T-cell (primary cell): ENCODE measurements around the gene EFHD2. TPM values are rescaled to one million over a fixed set of nuclear protein-coding genes. Genes with fewer than 3 reads are reported as not detected.

ENCODE experiments used
- ATAC-seq, 4 experiments: fragments of 200-7000 bp in 3 of 4; fragments of 150-1000 bp in 1 of 4; cut with Tn5 transposase; replicated peaks in 1 of 4; 1 replicate in 3 of 4; 2 replicates in 1 of 4; pipeline ENCODE4 v1.10.0; 2021; ENCODE audit warnings: moderate library complexity in 3 of 4, mild to moderate bottlenecking in 2 of 4, moderate number of reproducible peaks in 1 of 4
- CTCF ChIA-PET, 2 donors: fragments of 300-600 bp; sonication (Branson Sonifier 250); formaldehyde crosslinking; loops; one replicate each; lab custom pipeline; 2022; ENCODE audit warnings: antibody characterized with exemption in 2 of 2; lab: Charles Lee
- POLR2A ChIA-PET, 2 donors: fragments of 300-600 bp; sonication (Branson Sonifier 250); formaldehyde crosslinking; loops; one replicate each; lab custom pipeline; 2022; ENCODE audit warnings: antibody characterized with exemption in 2 of 2; lab: Charles Lee
- DNase-seq, 35 experiments: peaks; one replicate each; pipeline versions ENCODE4 v3.0.0 to v3.0.0-alpha.2; 2013 to 2023
- H3K27ac ChIP-seq: one replicate; pipeline ENCODE4 v1.5.1; 2013; ENCODE audit warnings: low read length
- H3K27me3 ChIP-seq, 2 experiments: replicated peaks in 1 of 2; 1 replicate in 1 of 2; 2 replicates in 1 of 2; pipeline versions ENCODE4 v1.6.1 to v1.7.0; 2013; ENCODE audit warnings: low read length in 1 of 2, mixed read lengths in 1 of 2; ENCODE audit not compliant: control insufficient read depth in 2 of 2, insufficient read depth in 2 of 2; ENCODE audit errors: extremely low read depth in 1 of 2
- H3K36me3 ChIP-seq, 2 donors: 1 replicate in 1 of 2; 2 replicates in 1 of 2; pipeline versions ENCODE4 v1.6.1 to v1.7.0; 2013; ENCODE audit warnings: low read length in 1 of 2; ENCODE audit not compliant: control insufficient read depth in 2 of 2, insufficient read depth in 1 of 2; ENCODE audit errors: extremely low read depth in 1 of 2
- H3K4me1 ChIP-seq, 2 experiments: 1 replicate in 1 of 2; 2 replicates in 1 of 2; pipeline versions ENCODE4 v1.6.1 to v1.7.0; 2013; ENCODE audit warnings: low read length in 2 of 2, mixed read lengths in 1 of 2; ENCODE audit not compliant: insufficient read depth in 2 of 2, control insufficient read depth in 1 of 2; ENCODE audit errors: extremely low read depth in 1 of 2
- H3K4me3 ChIP-seq, 2 donors: 1 replicate in 1 of 2; 2 replicates in 1 of 2; pipeline versions ENCODE4 v1.5.1 to v1.7.0; 2013; ENCODE audit warnings: mild to moderate bottlenecking in 2 of 2, low read length in 1 of 2, moderate library complexity in 1 of 2; ENCODE audit not compliant: control insufficient read depth in 1 of 2; ENCODE audit errors: extremely low read depth in 1 of 2
- H3K9me3 ChIP-seq: 2 replicates; pipeline ENCODE4 v1.7.0; 2013
- H3K27ac Mint-ChIP-seq, 2 donors: one replicate each; pipeline ENCODE4 v1.8.0; 2020 to 2021; ENCODE audit warnings: mild to moderate bottlenecking in 2 of 2, mixed read lengths in 2 of 2
- H3K27me3 Mint-ChIP-seq, 2 donors: one replicate each; pipeline ENCODE4 v1.8.0; 2021 to 2022; ENCODE audit warnings: mixed read lengths in 2 of 2
- H3K36me3 Mint-ChIP-seq: one replicate; pipeline ENCODE4 v1.8.0; 2021; ENCODE audit warnings: mixed read lengths
- H3K4me1 Mint-ChIP-seq, 3 donors: one replicate each; pipeline ENCODE4 v1.8.0; 2020 to 2022; ENCODE audit warnings: mixed read lengths in 3 of 3, mild to moderate bottlenecking in 1 of 3
- H3K4me3 Mint-ChIP-seq, 3 donors: one replicate each; pipeline ENCODE4 v1.8.0; 2020 to 2022; ENCODE audit warnings: mild to moderate bottlenecking in 3 of 3, mixed read lengths in 3 of 3, moderate library complexity in 3 of 3
- H3K9me3 Mint-ChIP-seq, 3 donors: one replicate each; pipeline ENCODE4 v1.8.0; 2020 to 2022; ENCODE audit warnings: mixed read lengths in 3 of 3
- WGBS: methylation state at CpG from one replicate; pipeline ENCODE4 v1.1.5; 2013; ENCODE audit warnings: missing lambda C conversion rate; ENCODE audit not compliant: insufficient coverage; 5-methylcytosine and 5-hydroxymethylcytosine counted together
- total RNA-seq, 35 experiments: library from RNA in 6 of 35; stranded (reverse) in 6 of 35; fragments of 120-200 nt in 1 of 35; gene quantifications; one replicate each; pipeline versions ENCODE4 v1.2.1 to v1.2.4 and lab custom pipeline; 2013 to 2026

The EFHD2 gene
- total RNA-seq, 5 donors from 2014 or later (not counting 1 experiment from before 2014, with no cell fraction given) = 49.1 to 125 (median 63.6) TPM

- Mint-ChIP-seq H3K4me1 (no peaks in the 10 kb centered on the region), H3K27me3 (peaks cover 15 to 22% of the 10 kb centered on the region in 2 donors), H3K36me3 (no peaks in the 10 kb centered on the region), H3K4me3 (no peak overlapping the region), H3K9me3 (no peaks in the 10 kb centered on the region), H3K27ac (no peak overlapping the region)
- 80% methylated on average over 4 of the region's 10 CpGs for WGBS
- Histone ChIP-seq H3K27ac (no peak overlapping the region), H3K4me1 (no peaks in the 10 kb centered on the region), H3K4me3 (no peak overlapping the region), H3K36me3 (no peaks in the 10 kb centered on the region), H3K27me3 (peaks cover 0 to 18% of the 10 kb centered on the region in 2 experiments), H3K9me3 (no peaks in the 10 kb centered on the region)
- DNase-seq (no peak), ATAC-seq (no peak)
- POLR2A ChIA-PET = no interaction called here
- CTCF ChIA-PET = no interaction called here
Observed at GRCh38 chr1:15452866-15453571, 43.3 kb downstream of the EFHD2 start.

GRCh38 chr1:15453734-15454133 is 44.0 kb downstream of the EFHD2 start:
- Mint-ChIP-seq H3K4me1 (no peaks in the 10 kb centered on the region), H3K9me3 (no peaks in the 10 kb centered on the region), H3K27me3 (peaks cover 15 to 22% of the 10 kb centered on the region in 2 donors), H3K4me3 (no peak overlapping the region), H3K27ac (no peak overlapping the region), H3K36me3 (no peaks in the 10 kb centered on the region)
- ATAC-seq (no peak), DNase-seq (no peak)
- Histone ChIP-seq H3K4me1 (no peaks in the 10 kb centered on the region), H3K9me3 (no peaks in the 10 kb centered on the region), H3K4me3 (no peak overlapping the region), H3K27me3 (peaks cover 0 to 18% of the 10 kb centered on the region in 2 experiments), H3K36me3 (no peaks in the 10 kb centered on the region), H3K27ac (no peak overlapping the region)
- POLR2A ChIA-PET = no interaction called here
- CTCF ChIA-PET = no interaction called here
- WGBS = 65% methylated on average over 9 of the region's 11 CpGs

GRCh38 chr1:15454256-15454655 is 44.6 kb downstream of the EFHD2 start:
- Histone ChIP-seq H3K27me3 (peaks cover 0 to 18% of the 10 kb centered on the region in 2 experiments), H3K9me3 (no peaks in the 10 kb centered on the region), H3K27ac (no peak overlapping the region), H3K36me3 (no peaks in the 10 kb centered on the region), H3K4me3 (no peak overlapping the region), H3K4me1 (no peaks in the 10 kb centered on the region)
- Mint-ChIP-seq H3K4me3 (no peak overlapping the region), H3K4me1 (no peaks in the 10 kb centered on the region), H3K27me3 (peaks cover 15 to 21% of the 10 kb centered on the region in 2 donors), H3K9me3 (no peaks in the 10 kb centered on the region), H3K27ac (no peak overlapping the region), H3K36me3 (no peaks in the 10 kb centered on the region)
- ATAC-seq = no peak
- WGBS = 82% methylated on average over 2 of the region's 3 CpGs
- POLR2A ChIA-PET = no interaction called here
- CTCF ChIA-PET = no interaction called here
- no peak for DNase-seq

- H3K36me3 ChIP-seq = no peaks in the 10 kb centered on the region
- no peaks in the 10 kb centered on the region for H3K4me1 ChIP-seq
- Mint-ChIP-seq H3K27me3 (peaks cover 15 to 17% of the 10 kb centered on the region in 2 donors), H3K4me3 (no peak overlapping the region), H3K36me3 (no peaks in the 10 kb centered on the region), H3K9me3 (no peaks in the 10 kb centered on the region), H3K27ac (no peak overlapping the region), H3K4me1 (no peaks in the 10 kb centered on the region)
- 80% methylated on average over 5 of the region's 6 CpGs for WGBS
- ChIA-PET CTCF (no interaction called here), POLR2A (no interaction called here)
- no peaks in the 10 kb centered on the region for H3K9me3 ChIP-seq
- H3K27ac ChIP-seq = no peak overlapping the region
- ATAC-seq (no peak), DNase-seq (no peak)
- no peak overlapping the region for H3K4me3 ChIP-seq
- peaks cover 0 to 15% of the 10 kb centered on the region in 2 experiments for H3K27me3 ChIP-seq
Observed at GRCh38 chr1:15455522-15455921, 45.8 kb downstream of the EFHD2 start.

- WGBS = 100% methylated on average over 1 of the region's 8 CpGs
- CTCF ChIA-PET = no interaction called here
- H3K27me3 Mint-ChIP-seq = peaks cover 15 to 17% of the 10 kb centered on the region in 2 donors
- DNase-seq (no peak), ATAC-seq (no peak)
- Histone ChIP-seq H3K4me3 (no peak within 1 kb of the TSS), H3K4me1 (no peaks in the 10 kb centered on the region), H3K27me3 (peaks cover 0 to 15% of the 10 kb centered on the region in 2 experiments), H3K27ac (no peak within 1 kb of the TSS), H3K9me3 (no peaks in the 10 kb centered on the region), H3K36me3 (no peaks in the 10 kb centered on the region)
- H3K4me3 Mint-ChIP-seq = no peak within 1 kb of the TSS
- no peaks in the 10 kb centered on the region for H3K36me3 Mint-ChIP-seq
- no peak within 1 kb of the TSS for H3K27ac Mint-ChIP-seq
- no peaks in the 10 kb centered on the region for H3K9me3 Mint-ChIP-seq
- no peaks in the 10 kb centered on the region for H3K4me1 Mint-ChIP-seq
- POLR2A ChIA-PET = no interaction called here
Observed at GRCh38 chr1:15456313-15456954, 46.7 kb downstream of the EFHD2 start, which contains the start of gene CELA2A. CELA2A (plus strand) TSS chr1:15456732; CDS start chr1:15456754, 22 bp downstream.

GRCh38 chr1:15457585-15457984 is 47.9 kb downstream of the EFHD2 start:
- WGBS = no CpG with 5 or more reads among the region's 2 CpGs
- ATAC-seq (no peak), DNase-seq (no peak)
- ChIA-PET CTCF (no interaction called here), POLR2A (no interaction called here)
- Histone ChIP-seq H3K36me3 (no peaks in the 10 kb centered on the region), H3K4me3 (no peak overlapping the region), H3K4me1 (no peaks in the 10 kb centered on the region), H3K27ac (no peak overlapping the region), H3K9me3 (no peaks in the 10 kb centered on the region), H3K27me3 (peaks cover 0 to 8% of the 10 kb centered on the region in 2 experiments)
- peaks cover 15 to 17% of the 10 kb centered on the region in 2 donors for H3K27me3 Mint-ChIP-seq
- H3K4me3 Mint-ChIP-seq = no peak overlapping the region
- H3K27ac Mint-ChIP-seq = no peak overlapping the region
- H3K4me1 Mint-ChIP-seq = no peaks in the 10 kb centered on the region
- no peaks in the 10 kb centered on the region for H3K9me3 Mint-ChIP-seq
- H3K36me3 Mint-ChIP-seq = no peaks in the 10 kb centered on the region
